Breast epithelium (tissue), 3 donors: Measurements from ENCODE around the gene TMEM144.

Experiments used
- POLR2A ChIP-seq: fragments of 450-650 bp; IDR thresholded peaks from one replicate; pipeline ENCODE4 v1.6.1; 2016; ENCODE audit warnings: antibody characterized with exemption, mild to moderate bottlenecking, moderate library complexity
- POLR2AphosphoS5 ChIP-seq, 3 donors: sonication (generic); formaldehyde crosslinking; IDR thresholded peaks; one replicate each; pipeline ENCODE4 v1.6.1; 2017; ENCODE audit warnings: antibody characterized with exemption in 3 of 3
- TF ChIP-seq, protein P1 (sequence below), 3 donors: fragments of 450-650 bp; IDR thresholded peaks; one replicate each; pipeline ENCODE4 v1.5.1; 2016 to 2017; ENCODE audit warnings: antibody characterized with exemption in 3 of 3, mild to moderate bottlenecking in 3 of 3, moderate library complexity in 3 of 3

- no peak for TF ChIP-seq POLR2A
- TF ChIP-seq, protein P1, sequence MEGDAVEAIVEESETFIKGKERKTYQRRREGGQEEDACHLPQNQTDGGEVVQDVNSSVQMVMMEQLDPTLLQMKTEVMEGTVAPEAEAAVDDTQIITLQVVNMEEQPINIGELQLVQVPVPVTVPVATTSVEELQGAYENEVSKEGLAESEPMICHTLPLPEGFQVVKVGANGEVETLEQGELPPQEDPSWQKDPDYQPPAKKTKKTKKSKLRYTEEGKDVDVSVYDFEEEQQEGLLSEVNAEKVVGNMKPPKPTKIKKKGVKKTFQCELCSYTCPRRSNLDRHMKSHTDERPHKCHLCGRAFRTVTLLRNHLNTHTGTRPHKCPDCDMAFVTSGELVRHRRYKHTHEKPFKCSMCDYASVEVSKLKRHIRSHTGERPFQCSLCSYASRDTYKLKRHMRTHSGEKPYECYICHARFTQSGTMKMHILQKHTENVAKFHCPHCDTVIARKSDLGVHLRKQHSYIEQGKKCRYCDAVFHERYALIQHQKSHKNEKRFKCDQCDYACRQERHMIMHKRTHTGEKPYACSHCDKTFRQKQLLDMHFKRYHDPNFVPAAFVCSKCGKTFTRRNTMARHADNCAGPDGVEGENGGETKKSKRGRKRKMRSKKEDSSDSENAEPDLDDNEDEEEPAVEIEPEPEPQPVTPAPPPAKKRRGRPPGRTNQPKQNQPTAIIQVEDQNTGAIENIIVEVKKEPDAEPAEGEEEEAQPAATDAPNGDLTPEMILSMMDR (IDR thresholded peaks at IDR 0.05), result no peak
- TF ChIP-seq POLR2AphosphoS5 (IDR thresholded peaks at IDR 0.05), result no peak
These were observed 34.2 kb upstream of the TMEM144 start for GRCh38 chr4:158176108-158176507.
